CD14-positive monocyte (primary cell): ENCODE measurements around the gene INSR. TPM values are rescaled to one million over a fixed set of nuclear protein-coding genes. Genes with fewer than 3 reads are reported as not detected.
A peak's percentile ranks its signal among the peaks of the same experiment; 100 is the strongest.

Experiments
- DNase-seq, 3 donors: peaks; one replicate each; pipeline ENCODE4 v3.0.0-alpha.2; 2011 to 2022
- H2AFZ ChIP-seq: 2 replicates; pipeline ENCODE4 v1.6.0; 2012; ENCODE audit warnings: mild to moderate bottlenecking, low read depth, low read length, inconsistent platforms; ENCODE audit not compliant: insufficient read depth, poor library complexity, severe bottlenecking
- H3K27ac ChIP-seq, 2 donors: 1 replicate in 1 of 2; 2 replicates in 1 of 2; pipeline ENCODE4 v1.5.1; 2012 to 2013; ENCODE audit warnings: low read length in 2 of 2, control low read depth in 1 of 2, inconsistent platforms in 1 of 2, low read depth in 1 of 2, mild to moderate bottlenecking in 1 of 2
- H3K27me3 ChIP-seq, 2 donors: one replicate each; pipeline versions ENCODE4 v1.6.0 to v1.6.1; 2011 to 2013; ENCODE audit warnings: low read length in 2 of 2; ENCODE audit not compliant: control insufficient read depth in 2 of 2, insufficient read depth in 2 of 2
- H3K36me3 ChIP-seq, 2 donors: replicated peaks in 1 of 2; 1 replicate in 1 of 2; 2 replicates in 1 of 2; pipeline versions ENCODE4 v1.5.1 to v1.6.1; 2012 to 2013; ENCODE audit warnings: low read length in 2 of 2, control low read depth in 1 of 2, inconsistent platforms in 1 of 2, mild to moderate bottlenecking in 1 of 2; ENCODE audit not compliant: insufficient read depth in 2 of 2, control insufficient read depth in 1 of 2
- H3K4me1 ChIP-seq, 2 donors: 1 replicate in 1 of 2; 2 replicates in 1 of 2; pipeline versions ENCODE4 v1.5.1 to v1.6.1; 2012 to 2013; ENCODE audit warnings: low read length in 2 of 2, control low read depth in 1 of 2, inconsistent platforms in 1 of 2, mild to moderate bottlenecking in 1 of 2, moderate library complexity in 1 of 2; ENCODE audit not compliant: insufficient read depth in 2 of 2, control insufficient read depth in 1 of 2
- H3K4me2 ChIP-seq: replicated peaks from 2 replicates; pipeline ENCODE3; 2012; ENCODE audit warnings: low read length, moderate library complexity, mild to moderate bottlenecking; ENCODE audit not compliant: poor library complexity, severe bottlenecking; ENCODE audit errors: extremely low read depth
- H3K4me3 ChIP-seq, 3 experiments: fragments of 200-600 bp in 1 of 3; sonication (generic) in 1 of 3; replicated peaks in 1 of 3; 1 replicate in 2 of 3; 2 replicates in 1 of 3; pipeline ENCODE4 v1.5.1; 2011 to 2013; ENCODE audit warnings: low read length in 3 of 3, mild to moderate bottlenecking in 3 of 3, control low read depth in 2 of 3, low read depth in 2 of 3, inconsistent platforms in 1 of 3, moderate library complexity in 1 of 3
- H3K79me2 ChIP-seq: 2 replicates; pipeline ENCODE4 v1.6.0; 2012; ENCODE audit warnings: mild to moderate bottlenecking, control low read depth, inconsistent platforms, low read length, moderate library complexity; ENCODE audit not compliant: insufficient read depth
- H3K9ac ChIP-seq: 2 replicates; pipeline ENCODE4 v1.6.0; 2017; ENCODE audit warnings: low read length, mild to moderate bottlenecking; ENCODE audit not compliant: insufficient read depth, poor library complexity, severe bottlenecking
- H3K9me3 ChIP-seq, 2 donors: replicated peaks in 1 of 2; 1 replicate in 1 of 2; 2 replicates in 1 of 2; pipeline versions ENCODE4 v1.5.1 to v1.6.1; 2012 to 2013; ENCODE audit warnings: low read length in 2 of 2, control low read depth in 1 of 2; ENCODE audit not compliant: control insufficient read depth in 1 of 2, insufficient read depth in 1 of 2
- H4K20me1 ChIP-seq: 2 replicates; pipeline ENCODE4 v1.6.0; 2012; ENCODE audit warnings: mild to moderate bottlenecking, low read length, control low read depth, moderate library complexity; ENCODE audit not compliant: insufficient read depth
- H3K27ac Mint-ChIP-seq, 7 donors: one replicate each; pipeline ENCODE4 v1.8.0; 2020; ENCODE audit warnings: mild to moderate bottlenecking in 7 of 7, mixed read lengths in 7 of 7, moderate library complexity in 6 of 7, inconsistent platforms in 2 of 7
- H3K27me3 Mint-ChIP-seq, 3 donors: one replicate each; pipeline ENCODE4 v1.8.0; 2021 to 2022; ENCODE audit warnings: low read depth in 3 of 3, mild to moderate bottlenecking in 3 of 3, mixed read lengths in 3 of 3, moderate library complexity in 3 of 3, inconsistent platforms in 1 of 3
- H3K36me3 Mint-ChIP-seq, 2 donors: one replicate each; pipeline ENCODE4 v1.8.0; 2020; ENCODE audit warnings: mixed read lengths in 2 of 2, inconsistent platforms in 1 of 2, mild to moderate bottlenecking in 1 of 2
- H3K4me1 Mint-ChIP-seq: one replicate; pipeline ENCODE4 v1.8.0; 2020; ENCODE audit warnings: mild to moderate bottlenecking, mixed read lengths
- H3K4me3 Mint-ChIP-seq, 2 donors: one replicate each; pipeline ENCODE4 v1.8.0; 2020; ENCODE audit warnings: mild to moderate bottlenecking in 2 of 2, mixed read lengths in 2 of 2, moderate library complexity in 1 of 2
- H3K9me3 Mint-ChIP-seq, 7 donors: one replicate each; pipeline ENCODE4 v1.8.0; 2020 to 2022; ENCODE audit warnings: mixed read lengths in 7 of 7, mild to moderate bottlenecking in 6 of 7, moderate library complexity in 6 of 7, inconsistent platforms in 2 of 7
- CTCF ChIP-seq: fragments of 200-600 bp; IDR thresholded peaks from one replicate; pipeline ENCODE4 v1.8.0; 2022; ENCODE audit warnings: antibody characterized with exemption, mild to moderate bottlenecking
- WGBS: methylation state at CpG from one replicate; pipeline ENCODE4 v1.1.5; 2013; ENCODE audit warnings: missing lambda C conversion rate; ENCODE audit not compliant: insufficient coverage; 5-methylcytosine and 5-hydroxymethylcytosine counted together
- intact Hi-C, 2 donors: fragments of 100-400 bp; cut with micrococcal nuclease; formaldehyde crosslinking; loops; one replicate each; pipeline versions ENCODE4 v1.15.0 to v1.15.1; 2023
- polyA plus RNA-seq, 3 donors: library from polyadenylated mRNA; depleted of rRNA in 1 of 3; unstranded in 2 of 3; stranded (reverse) in 1 of 3; fragments of 300-500 nt in 2 of 3; fragments of >200 nt in 1 of 3; fragmentation: Illumina TruSeq in 2 of 3; gene quantifications; 1 replicate in 2 of 3; 2 replicates in 1 of 3; pipeline ENCODE4 v1.2.3, GENCODE V29; 2012 to 2021

The INSR gene
- polyA plus RNA-seq, 3 donors: 2.9 to 12.4 (median 3.4) TPM

GRCh38 chr19:7215176-7215575 lies 79.0 kb downstream of the INSR start:
- H3K9me3 ChIP-seq: no peaks in the 10 kb centered on the region
- intact Hi-C loops: no loop called here
- no peaks in the 10 kb centered on the region for H3K27me3 ChIP-seq
- H3K27ac ChIP-seq: no peak overlapping the region
- no peak overlapping the region for H3K4me3 ChIP-seq
- peaks cover 5 to 10% of the 10 kb centered on the region in 2 donors for H3K4me1 ChIP-seq
- H4K20me1 ChIP-seq: peaks cover 51% of the 10 kb centered on the region
- H3K36me3 ChIP-seq: no peaks in the 10 kb centered on the region
- H3K79me2 ChIP-seq: peaks cover 39% of the 10 kb centered on the region
- Mint-ChIP-seq H3K4me1 (peaks cover 29% of the 10 kb centered on the region), H3K36me3 (peaks cover 0 to 11% of the 10 kb centered on the region in 2 donors), H3K9me3 (peaks cover 0 to 5% (median 0%) of the 10 kb centered on the region in 7 donors), H3K27ac (peak overlapping the region in 4 of 7 donors; percentile 13 to 80 (median 42)), H3K4me3 (no peak overlapping the region), H3K27me3 (peaks cover 0 to 2% (median 0%) of the 10 kb centered on the region in 3 donors)
- no peak overlapping the region for H3K4me2 ChIP-seq
- TF ChIP-seq CTCF: no peak
- H2AFZ ChIP-seq: no peak overlapping the region
- 90% methylated on average over 2 of the region's 7 CpGs for WGBS
- DNase-seq: no peak
- H3K9ac ChIP-seq: no peak overlapping the region

DNA sequence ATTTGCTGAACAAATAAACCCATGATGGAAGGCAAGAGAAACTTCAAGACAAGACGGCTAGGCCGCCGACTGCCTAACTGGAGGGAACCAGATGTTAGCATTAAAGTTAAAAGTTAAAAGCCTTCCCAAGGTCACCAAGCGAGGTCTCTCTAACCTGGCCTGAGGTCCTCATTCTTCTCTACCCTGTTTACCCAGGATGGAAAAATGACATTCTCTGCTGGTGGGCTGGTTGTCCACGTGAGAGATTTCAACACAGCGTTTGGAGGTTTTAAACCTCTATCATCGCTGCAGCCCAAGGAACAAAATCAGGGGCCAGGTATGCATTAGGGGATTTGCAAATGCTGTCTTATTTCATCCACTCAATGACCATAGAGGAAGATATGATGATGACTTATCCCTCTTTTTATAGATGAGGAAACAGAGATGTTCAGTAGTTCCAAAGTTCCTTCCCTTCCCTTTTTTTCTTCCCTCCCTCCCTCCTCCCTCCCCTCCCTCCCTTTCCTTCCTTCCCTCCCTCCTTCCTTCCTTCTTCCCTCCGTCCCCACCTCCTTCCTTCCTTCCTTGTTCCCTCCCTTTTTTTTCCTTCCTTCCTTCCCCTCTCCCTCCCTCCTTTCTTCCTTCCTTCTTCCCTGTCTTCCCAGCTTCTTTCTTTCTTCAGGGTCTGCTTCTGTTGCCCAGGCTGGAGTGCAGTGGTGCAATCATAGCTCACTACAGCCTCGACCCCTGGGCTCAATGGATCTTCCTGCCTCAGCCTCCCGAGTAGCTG lies 79.7 kb downstream of the INSR start:
- WGBS: 56% methylated on average over 3 of the region's 10 CpGs
- no peak for TF ChIP-seq CTCF
- H3K36me3 ChIP-seq: no peaks in the 10 kb centered on the region
- H3K4me1 Mint-ChIP-seq: peaks cover 26% of the 10 kb centered on the region
- H3K36me3 Mint-ChIP-seq: peaks cover 0 to 11% of the 10 kb centered on the region in 2 donors
- H3K9me3 ChIP-seq: no peaks in the 10 kb centered on the region
- peaks cover 0 to 2% (median 0%) of the 10 kb centered on the region in 3 donors for H3K27me3 Mint-ChIP-seq
- no peak overlapping the region for H3K27ac ChIP-seq
- no peak overlapping the region for H3K4me2 ChIP-seq
- intact Hi-C loops: no loop called here
- no peak overlapping the region for H3K9ac ChIP-seq
- peak overlapping the region in 2 of 7 donors; percentile 67 to 80 for H3K27ac Mint-ChIP-seq
- DNase-seq: no peak
- H4K20me1 ChIP-seq: peaks cover 51% of the 10 kb centered on the region
- H3K4me1 ChIP-seq: peaks cover 5 to 10% of the 10 kb centered on the region in 2 donors
- H3K79me2 ChIP-seq: peaks cover 43% of the 10 kb centered on the region
- H3K27me3 ChIP-seq: no peaks in the 10 kb centered on the region
- H3K4me3 Mint-ChIP-seq: no peak overlapping the region
- no peak overlapping the region for H3K4me3 ChIP-seq
- H2AFZ ChIP-seq: no peak overlapping the region
- H3K9me3 Mint-ChIP-seq: peaks cover 0 to under 1% (median 0%) of the 10 kb centered on the region in 7 donors
